Epithelial cell of proximal tubule (primary cell): ENCODE results near the gene VAC14. TPM values are rescaled to one million over a fixed set of nuclear protein-coding genes. Genes with fewer than 3 reads are reported as not detected.

Experiments
- DNase-seq: peaks from one replicate; pipeline ENCODE4 v3.0.0-alpha.2; 2011; ENCODE audit warnings: low read depth
- H3K4me3 ChIP-seq: 2 replicates; pipeline ENCODE4 v1.5.1; 2011; ENCODE audit warnings: low read depth, mild to moderate bottlenecking, low read length
- total RNA-seq: library from RNA; depleted of rRNA; stranded (reverse); fragments of >200 nt; gene quantifications from 2 replicates; pipeline ENCODE4 v1.2.3, GENCODE V29; 2015
- TF ChIP-seq, protein P1 (sequence below): conservative IDR thresholded peaks from 2 replicates; pipeline ENCODE4 v1.5.1; 2012; ENCODE audit warnings: low read depth, mild to moderate bottlenecking, low read length

VAC14 gene
- total RNA-seq, 1 donor from 2014 or later, result 32.5 TPM

DNA sequence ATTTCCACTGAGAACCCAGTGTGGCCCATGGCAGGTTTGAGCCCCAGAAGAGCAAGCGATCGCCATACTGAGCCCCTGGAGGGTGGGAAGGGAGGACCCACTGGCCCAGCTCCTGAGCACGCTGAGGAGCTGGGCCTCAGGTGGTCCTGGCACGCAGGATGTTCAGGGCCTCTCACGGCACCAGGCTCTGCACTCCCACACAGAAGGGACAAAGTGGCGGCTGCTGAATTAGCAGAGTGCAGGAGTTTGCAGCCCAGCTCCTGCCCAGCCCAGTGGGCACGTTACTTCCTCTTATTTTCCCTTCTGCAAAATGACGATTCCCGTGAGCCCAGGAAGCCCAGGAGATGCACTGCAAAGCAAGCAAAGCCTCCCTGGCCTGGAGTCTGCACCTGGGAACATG is 72.8 kb downstream of the VAC14 start:
- TF ChIP-seq, protein P1, sequence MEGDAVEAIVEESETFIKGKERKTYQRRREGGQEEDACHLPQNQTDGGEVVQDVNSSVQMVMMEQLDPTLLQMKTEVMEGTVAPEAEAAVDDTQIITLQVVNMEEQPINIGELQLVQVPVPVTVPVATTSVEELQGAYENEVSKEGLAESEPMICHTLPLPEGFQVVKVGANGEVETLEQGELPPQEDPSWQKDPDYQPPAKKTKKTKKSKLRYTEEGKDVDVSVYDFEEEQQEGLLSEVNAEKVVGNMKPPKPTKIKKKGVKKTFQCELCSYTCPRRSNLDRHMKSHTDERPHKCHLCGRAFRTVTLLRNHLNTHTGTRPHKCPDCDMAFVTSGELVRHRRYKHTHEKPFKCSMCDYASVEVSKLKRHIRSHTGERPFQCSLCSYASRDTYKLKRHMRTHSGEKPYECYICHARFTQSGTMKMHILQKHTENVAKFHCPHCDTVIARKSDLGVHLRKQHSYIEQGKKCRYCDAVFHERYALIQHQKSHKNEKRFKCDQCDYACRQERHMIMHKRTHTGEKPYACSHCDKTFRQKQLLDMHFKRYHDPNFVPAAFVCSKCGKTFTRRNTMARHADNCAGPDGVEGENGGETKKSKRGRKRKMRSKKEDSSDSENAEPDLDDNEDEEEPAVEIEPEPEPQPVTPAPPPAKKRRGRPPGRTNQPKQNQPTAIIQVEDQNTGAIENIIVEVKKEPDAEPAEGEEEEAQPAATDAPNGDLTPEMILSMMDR, result no peak
- no peak for DNase-seq
- no peak overlapping the region for H3K4me3 ChIP-seq

DNA sequence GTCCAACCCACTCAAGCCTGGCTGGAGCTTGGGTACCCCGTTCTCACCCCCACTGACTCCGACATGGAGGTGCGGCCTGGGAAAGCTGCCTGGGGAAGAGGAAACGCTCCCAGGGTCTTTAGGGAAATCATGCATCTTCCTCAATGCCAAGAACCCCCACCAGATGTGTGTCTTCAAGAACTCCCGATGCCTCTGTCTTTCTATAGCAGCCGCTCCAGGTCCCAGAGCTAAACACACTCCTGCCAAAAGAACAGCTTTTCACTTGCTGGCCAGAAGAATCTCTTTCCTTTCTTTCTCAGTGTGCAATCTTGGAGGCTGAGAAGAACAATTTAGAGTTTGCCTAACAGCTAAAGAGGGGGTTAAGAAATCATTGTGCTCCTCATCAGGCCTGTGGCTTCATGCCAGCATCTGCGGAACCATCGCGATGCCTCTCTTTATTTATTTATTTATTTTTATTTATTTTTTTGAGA is 74.0 kb downstream of the VAC14 start:
- H3K4me3 ChIP-seq, result no peak overlapping the region
- TF ChIP-seq, protein P1, result no peak
- DNase-seq, result no peak

- TF ChIP-seq, protein P1, result no peak
- H3K4me3 ChIP-seq, result no peak overlapping the region
- no peak for DNase-seq
These were observed 74.8 kb downstream of the VAC14 start for GRCh38 chr16:70725912-70726828.

DNA sequence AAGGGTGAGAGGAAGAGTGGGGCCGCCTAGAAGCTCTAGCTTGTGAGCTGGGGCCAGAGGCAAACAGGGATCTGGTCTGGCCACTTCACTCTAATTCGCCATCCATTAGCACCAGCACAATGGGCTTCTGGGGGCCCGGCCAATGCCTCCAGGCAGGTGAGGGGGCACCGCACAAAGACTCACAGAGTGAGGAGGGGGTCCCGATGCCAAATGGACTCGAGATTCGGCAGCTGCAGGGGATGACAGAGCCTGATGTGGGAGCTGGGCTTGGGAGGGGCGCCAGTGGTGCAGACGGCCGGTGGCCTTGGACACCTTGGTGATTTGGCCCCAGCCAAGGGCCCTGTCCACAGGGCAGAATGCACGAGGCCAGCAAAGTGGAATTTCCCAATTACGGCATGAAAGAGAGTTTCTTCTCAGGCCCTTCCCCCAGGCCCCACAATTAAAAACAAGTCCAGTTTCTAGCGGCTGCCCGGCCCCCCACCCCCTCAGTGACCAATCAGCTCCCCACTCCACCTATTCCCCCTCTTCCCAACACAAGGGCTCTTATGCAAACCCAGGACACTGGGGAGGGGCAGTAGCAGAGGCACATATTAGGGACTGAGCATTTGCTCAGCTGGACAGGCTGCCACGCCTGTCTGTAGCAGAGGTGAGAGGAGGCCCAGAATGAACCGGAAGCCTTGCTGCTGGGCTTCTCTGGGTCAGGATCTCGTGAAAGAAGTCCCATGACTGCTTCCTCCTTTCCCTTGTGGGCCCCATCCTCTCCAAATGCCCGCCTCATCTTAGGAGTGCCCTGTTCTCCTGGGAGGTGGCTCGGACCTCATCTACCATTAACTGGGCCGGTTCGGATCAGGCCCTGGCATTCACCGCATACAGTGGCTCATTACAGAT is 75.7 kb downstream of the VAC14 start:
- TF ChIP-seq, protein P1, result no peak
- no peak for DNase-seq
- no peak overlapping the region for H3K4me3 ChIP-seq

DNA sequence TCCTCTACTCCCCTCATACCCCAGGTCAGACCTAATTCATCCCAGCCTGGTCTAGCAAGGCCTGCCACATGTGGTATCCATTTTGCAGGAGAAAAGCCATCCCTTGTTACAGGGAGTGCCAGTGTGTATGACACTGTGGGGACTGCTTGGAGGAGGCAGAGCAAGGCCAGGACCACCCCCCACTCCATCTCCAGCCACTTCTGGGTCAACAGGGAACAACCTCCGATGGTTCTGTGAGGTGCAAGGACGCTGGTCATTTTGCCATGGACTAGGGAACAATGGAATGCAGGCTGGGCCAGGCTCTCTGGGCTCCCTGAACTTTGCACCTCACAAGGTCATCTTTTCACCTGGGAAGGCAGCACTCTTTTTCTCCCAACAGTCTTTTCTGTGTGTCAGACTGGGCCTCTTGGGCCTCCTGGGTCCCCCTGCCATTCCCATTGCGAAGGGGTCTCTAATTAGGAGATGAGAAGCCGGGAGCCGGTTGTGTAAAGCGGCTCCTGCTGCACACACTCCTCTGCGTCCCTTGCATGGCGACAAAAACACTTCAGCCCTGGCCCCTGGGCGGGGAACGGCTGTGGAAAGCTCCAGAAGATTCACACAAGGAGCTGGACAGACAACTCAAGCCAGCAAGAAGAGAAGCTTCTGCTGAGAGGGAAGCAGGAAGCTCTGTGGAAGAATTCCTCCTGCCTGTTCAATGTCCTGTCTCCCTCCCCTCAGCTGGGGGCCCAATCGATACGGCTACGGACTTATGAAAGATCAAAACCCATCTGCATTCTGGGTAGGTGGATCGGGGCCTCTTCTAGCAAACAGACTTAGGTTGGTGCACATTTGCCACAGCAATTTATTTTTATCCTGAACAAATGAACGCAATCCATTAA is 76.6 kb downstream of the VAC14 start:
- DNase-seq, result no peak
- TF ChIP-seq, protein P1, result no peak
- no peak overlapping the region for H3K4me3 ChIP-seq

GRCh38 chr16:70723740-70724145 is 77.2 kb downstream of the VAC14 start:
- no peak overlapping the region for H3K4me3 ChIP-seq

More at GRCh38 chr16:70723740-70724145, 77.2 kb downstream of the VAC14 start:
- TF ChIP-seq, protein P1, result no peak
- no peak for DNase-seq
